ENCODE results near the gene SPTBN1. TPM values are rescaled to one million over a fixed set of nuclear protein-coding genes. Genes with fewer than 3 reads are reported as not detected.

SPTBN1 gene
- total and polyA plus RNA-seq, 2 of the 13 experiments (the other 11 are each of a cell fraction or from before 2014, with no cell fraction given), result 123 to 299 TPM

DNA sequence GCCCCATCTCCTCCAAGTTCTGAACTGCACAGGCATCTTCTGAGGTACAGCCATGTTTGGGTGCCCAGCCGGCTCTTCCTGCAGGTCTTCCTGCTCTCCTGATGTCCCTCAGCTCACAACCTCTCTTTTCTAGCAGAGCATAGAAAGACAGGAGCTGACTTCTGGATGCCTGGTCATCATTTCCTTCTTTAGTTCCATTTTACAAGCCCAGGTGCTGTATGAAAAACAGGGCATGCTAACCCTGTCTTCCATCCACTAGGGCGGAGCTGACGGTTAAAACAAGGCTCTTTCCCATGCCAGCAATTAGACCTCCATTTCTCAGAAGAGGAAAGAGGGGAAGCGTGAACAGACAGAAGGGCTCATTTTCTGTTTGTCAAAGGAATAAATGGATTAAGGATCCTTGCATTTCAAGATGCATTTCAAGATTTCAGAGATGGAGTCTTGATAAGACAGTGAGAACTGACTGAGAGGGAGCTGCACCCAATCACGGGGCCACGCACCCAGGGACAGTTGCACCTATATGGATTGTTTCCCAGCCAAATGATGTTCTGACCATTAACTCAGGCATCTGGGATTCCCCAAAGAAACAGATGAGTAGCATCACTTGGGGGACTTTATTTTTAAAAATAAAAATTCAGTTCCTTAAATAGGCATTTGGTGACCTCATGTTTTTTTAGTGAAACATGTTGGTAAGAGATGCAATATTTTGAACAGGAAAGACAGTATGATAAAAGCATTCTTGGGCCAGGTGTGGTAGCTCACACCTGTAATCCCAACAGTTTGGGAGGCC is 221.5 kb downstream of the SPTBN1 start:
- Histone ChIP-seq H3K79me2 (ENCODE audit: insufficient read depth, low read length) (no peaks in the 10 kb centered on the region), H3K9ac (ENCODE audit: insufficient read depth, low read depth, low read length) (no peak overlapping the region), H3K4me1 (ENCODE audit: insufficient read depth, low read length) (peaks cover 22% of the 10 kb centered on the region), H3K27me3 (ENCODE audit: control insufficient read depth in 1 of 2, insufficient read depth in 2 of 2, low read length in 2 of 2) (no peaks in the 10 kb centered on the region), H3K4me3 (replicated peaks in 1 of 3; ENCODE audit: insufficient read depth in 1 of 3, low read depth in 2 of 3, low read length in 3 of 3) (no peak overlapping the region), H2AFZ (ENCODE audit: low read length) (no peak overlapping the region), H3K9me3 (ENCODE audit: low read length) (no peaks in the 10 kb centered on the region), H3K4me2 (ENCODE audit: low read depth, low read length) (no peak overlapping the region), H4K20me1 (ENCODE audit: insufficient read depth, low read length) (no peaks in the 10 kb centered on the region), H3K36me3 (replicated peaks in 1 of 2; ENCODE audit: control insufficient read depth in 1 of 2, insufficient read depth in 2 of 2, low read length in 2 of 2) (no peaks in the 10 kb centered on the region), H3K27ac (ENCODE audit: extremely low read length, insufficient read depth, low read length) (no peak overlapping the region)
- DNase-seq (ENCODE audit: low spot score) (no peak), ATAC-seq (peak; percentile 1; the same call in 2 of the 3 replicates), FAIRE-seq (no peak)
- TF ChIP-seq, protein P1, sequence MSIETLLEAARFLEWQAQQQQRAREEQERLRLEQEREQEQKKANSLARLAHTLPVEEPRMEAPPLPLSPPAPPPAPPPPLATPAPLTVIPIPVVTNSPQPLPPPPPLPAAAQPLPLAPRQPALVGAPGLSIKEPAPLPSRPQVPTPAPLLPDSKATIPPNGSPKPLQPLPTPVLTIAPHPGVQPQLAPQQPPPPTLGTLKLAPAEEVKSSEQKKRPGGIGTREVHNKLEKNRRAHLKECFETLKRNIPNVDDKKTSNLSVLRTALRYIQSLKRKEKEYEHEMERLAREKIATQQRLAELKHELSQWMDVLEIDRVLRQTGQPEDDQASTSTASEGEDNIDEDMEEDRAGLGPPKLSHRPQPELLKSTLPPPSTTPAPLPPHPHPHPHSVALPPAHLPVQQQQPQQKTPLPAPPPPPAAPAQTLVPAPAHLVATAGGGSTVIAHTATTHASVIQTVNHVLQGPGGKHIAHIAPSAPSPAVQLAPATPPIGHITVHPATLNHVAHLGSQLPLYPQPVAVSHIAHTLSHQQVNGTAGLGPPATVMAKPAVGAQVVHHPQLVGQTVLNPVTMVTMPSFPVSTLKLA (IDR thresholded peaks at IDR 0.05), result no peak
- TF ChIP-seq RFX5 (IDR thresholded peaks at IDR 0.05; ENCODE audit: low read depth, low read length), result no peak
- TF ChIP-seq RELA (CRISPR knock-in tag; IDR thresholded peaks at IDR 0.05), result no peak
- no peak for TF ChIP-seq ATRX (CRISPR knock-in tag; IDR thresholded peaks at IDR 0.05; ENCODE audit: borderline replicate concordance)
- no peak for TF ChIP-seq TP53 (CRISPR knock-in tag; conservative IDR thresholded peaks at IDR 0.05)
- TF ChIP-seq KDM3A (CRISPR knock-in tag; IDR thresholded peaks at IDR 0.05; ENCODE audit: low read depth), result no peak
- no peak for TF ChIP-seq NBN (conservative IDR thresholded peaks at IDR 0.05)
- no peak for TF ChIP-seq ZNF891 (CRISPR knock-in tag; IDR thresholded peaks at IDR 0.05)
- TF ChIP-seq, protein P2, sequence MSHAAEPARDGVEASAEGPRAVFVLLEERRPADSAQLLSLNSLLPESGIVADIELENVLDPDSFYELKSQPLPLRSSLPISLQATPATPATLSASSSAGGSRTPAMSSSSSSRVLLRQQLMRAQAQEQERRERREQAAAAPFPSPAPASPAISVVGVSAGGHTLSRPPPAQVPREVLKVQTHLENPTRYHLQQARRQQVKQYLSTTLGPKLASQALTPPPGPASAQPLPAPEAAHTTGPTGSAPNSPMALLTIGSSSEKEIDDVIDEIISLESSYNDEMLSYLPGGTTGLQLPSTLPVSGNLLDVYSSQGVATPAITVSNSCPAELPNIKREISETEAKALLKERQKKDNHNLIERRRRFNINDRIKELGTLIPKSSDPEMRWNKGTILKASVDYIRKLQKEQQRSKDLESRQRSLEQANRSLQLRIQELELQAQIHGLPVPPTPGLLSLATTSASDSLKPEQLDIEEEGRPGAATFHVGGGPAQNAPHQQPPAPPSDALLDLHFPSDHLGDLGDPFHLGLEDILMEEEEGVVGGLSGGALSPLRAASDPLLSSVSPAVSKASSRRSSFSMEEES (CRISPR knock-in tag; IDR thresholded peaks at IDR 0.05), result no peak
- TF ChIP-seq, protein P3, sequence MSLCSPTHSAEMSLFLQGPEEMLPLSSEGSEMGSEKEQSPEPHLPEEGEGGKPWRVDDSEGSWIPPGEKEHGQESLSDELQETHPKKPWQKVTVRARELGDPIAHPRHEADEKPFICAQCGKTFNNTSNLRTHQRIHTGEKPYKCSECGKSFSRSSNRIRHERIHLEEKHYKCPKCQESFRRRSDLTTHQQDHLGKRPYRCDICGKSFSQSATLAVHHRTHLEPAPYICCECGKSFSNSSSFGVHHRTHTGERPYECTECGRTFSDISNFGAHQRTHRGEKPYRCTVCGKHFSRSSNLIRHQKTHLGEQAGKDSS (CRISPR knock-in tag; IDR thresholded peaks at IDR 0.05; ENCODE audit: borderline replicate concordance, low read depth), result no peak
- TF ChIP-seq ZMYM3 (CRISPR knock-in tag; IDR thresholded peaks at IDR 0.05), result no peak
- no peak for TF ChIP-seq DR1 (CRISPR knock-in tag; IDR thresholded peaks at IDR 0.05)
- 87% methylated on average over 6 of the region's 6 CpGs for WGBS (ENCODE audit: low lambda C conversion rate)
- intact Hi-C loops (cut with micrococcal nuclease; ENCODE audit: unreplicated experiment), result no loop called here
- POLR2A ChIA-PET, result interaction anchor here (0.6 to 1.2 kb wide), 2 partner anchors 11 to 164 kb away, joined by 4 read pairs; no protein-coding TSS in a partner anchor
- CTCF ChIA-PET (ENCODE audit: low intra/inter-chr PET ratio, low total read pairs), result no interaction called here
- no TSS peak for BruUV-seq (replicated peaks)
- in situ Hi-C loops (cut with HindIII; ENCODE audit: extremely low pct_ligation_motif_present, low pct_unique_long_range_greater_than_20kb), result no loop called here
